ENCODE data around the gene KIRREL3. TPM values are rescaled to one million over a fixed set of nuclear protein-coding genes. Genes with fewer than 3 reads are reported as not detected.
A peak's percentile ranks its signal among the peaks of the same experiment; 100 is the strongest.

KIRREL3 gene
- total RNA-seq, 1 donor from 2014 or later = not detected

DNA sequence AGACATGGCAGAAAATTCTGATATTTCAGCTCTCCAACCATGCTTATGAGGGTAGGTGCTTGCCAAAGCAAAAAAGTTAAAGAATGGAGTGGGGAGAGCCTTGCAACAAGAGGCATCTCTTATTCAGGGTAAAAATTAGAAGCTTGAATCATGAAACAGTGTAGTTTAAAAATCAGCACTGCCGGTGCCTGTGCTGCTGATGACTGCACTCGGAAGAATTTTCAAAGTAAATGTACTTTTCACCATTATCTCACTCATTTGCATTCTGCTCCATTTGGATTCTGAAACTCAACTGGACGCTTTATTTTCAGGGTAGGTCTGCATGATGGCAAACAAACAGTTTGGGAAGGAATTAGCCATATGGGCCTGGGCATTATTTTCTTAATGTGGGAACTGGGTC lies 126.3 kb downstream of the KIRREL3 start:
- DNase-seq (ENCODE audit: low read depth) = no peak
- no peaks in the 10 kb centered on the region for H3K36me3 ChIP-seq (ENCODE audit: control insufficient read depth, insufficient read depth, low read length)
- no peaks in the 10 kb centered on the region for H3K27me3 ChIP-seq (ENCODE audit: control insufficient read depth, insufficient read depth, low read length)
- no peak overlapping the region for H3K4me3 ChIP-seq (ENCODE audit: low read depth, low read length)
- FAIRE-seq = no peak
- TF ChIP-seq, protein P1, sequence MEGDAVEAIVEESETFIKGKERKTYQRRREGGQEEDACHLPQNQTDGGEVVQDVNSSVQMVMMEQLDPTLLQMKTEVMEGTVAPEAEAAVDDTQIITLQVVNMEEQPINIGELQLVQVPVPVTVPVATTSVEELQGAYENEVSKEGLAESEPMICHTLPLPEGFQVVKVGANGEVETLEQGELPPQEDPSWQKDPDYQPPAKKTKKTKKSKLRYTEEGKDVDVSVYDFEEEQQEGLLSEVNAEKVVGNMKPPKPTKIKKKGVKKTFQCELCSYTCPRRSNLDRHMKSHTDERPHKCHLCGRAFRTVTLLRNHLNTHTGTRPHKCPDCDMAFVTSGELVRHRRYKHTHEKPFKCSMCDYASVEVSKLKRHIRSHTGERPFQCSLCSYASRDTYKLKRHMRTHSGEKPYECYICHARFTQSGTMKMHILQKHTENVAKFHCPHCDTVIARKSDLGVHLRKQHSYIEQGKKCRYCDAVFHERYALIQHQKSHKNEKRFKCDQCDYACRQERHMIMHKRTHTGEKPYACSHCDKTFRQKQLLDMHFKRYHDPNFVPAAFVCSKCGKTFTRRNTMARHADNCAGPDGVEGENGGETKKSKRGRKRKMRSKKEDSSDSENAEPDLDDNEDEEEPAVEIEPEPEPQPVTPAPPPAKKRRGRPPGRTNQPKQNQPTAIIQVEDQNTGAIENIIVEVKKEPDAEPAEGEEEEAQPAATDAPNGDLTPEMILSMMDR (IDR thresholded peaks at IDR 0.05; ENCODE audit: insufficient read depth, low read length, severe bottlenecking) = no peak

DNA sequence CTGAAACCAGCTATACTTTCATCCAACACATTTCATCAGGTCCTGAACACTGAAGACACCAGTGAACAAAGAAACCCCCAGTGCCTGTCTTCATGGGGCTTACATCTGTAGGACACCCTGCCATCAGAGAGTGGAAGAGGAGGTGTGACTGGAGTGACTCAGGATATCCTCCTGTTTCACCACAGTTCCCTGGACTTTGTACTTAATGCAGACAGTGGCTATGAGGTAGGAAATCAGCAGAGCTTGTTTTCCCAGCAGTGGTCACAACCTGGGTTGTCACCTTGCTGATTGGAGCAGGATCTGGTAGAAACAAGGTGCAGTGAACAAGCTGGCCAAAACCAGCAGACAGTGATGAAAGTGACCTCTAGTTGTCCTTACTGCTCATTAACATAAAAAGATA lies 128.8 kb downstream of the KIRREL3 start:
- Histone ChIP-seq H3K4me3 (ENCODE audit: low read depth, low read length) (no peak overlapping the region), H3K36me3 (ENCODE audit: control insufficient read depth, insufficient read depth, low read length) (no peaks in the 10 kb centered on the region), H3K27me3 (ENCODE audit: control insufficient read depth, insufficient read depth, low read length) (no peaks in the 10 kb centered on the region)
- FAIRE-seq = peak; percentile 13
- DNase-seq (ENCODE audit: low read depth) = no peak
- TF ChIP-seq, protein P1 (IDR thresholded peaks at IDR 0.05; ENCODE audit: insufficient read depth, low read length, severe bottlenecking) = no peak

DNA sequence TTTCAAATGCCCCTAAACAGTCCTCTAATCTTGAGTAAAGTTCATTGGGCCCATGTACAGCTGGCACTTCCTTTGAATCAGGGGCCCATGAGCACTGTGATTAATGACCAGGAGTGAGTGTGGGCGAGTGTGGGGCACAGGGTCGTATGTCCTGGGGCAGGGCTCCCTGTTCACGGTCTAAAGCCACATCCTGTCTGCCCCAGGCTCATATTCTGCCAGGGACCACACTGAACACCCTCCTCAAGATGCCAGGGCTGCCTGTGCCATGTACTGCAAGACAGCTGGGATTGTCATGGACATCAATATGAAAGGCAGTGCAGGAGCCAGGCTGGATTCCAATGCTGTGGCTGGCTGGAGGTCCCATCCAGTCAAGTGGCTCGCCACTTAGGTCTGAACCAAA lies 130.5 kb downstream of the KIRREL3 start:
- TF ChIP-seq, protein P1 (IDR thresholded peaks at IDR 0.05; ENCODE audit: insufficient read depth, low read length, severe bottlenecking) = no peak
- FAIRE-seq = no peak
- DNase-seq (ENCODE audit: low read depth) = no peak
- no peaks in the 10 kb centered on the region for H3K27me3 ChIP-seq (ENCODE audit: control insufficient read depth, insufficient read depth, low read length)
- no peak overlapping the region for H3K4me3 ChIP-seq (ENCODE audit: low read depth, low read length)
- no peaks in the 10 kb centered on the region for H3K36me3 ChIP-seq (ENCODE audit: control insufficient read depth, insufficient read depth, low read length)

DNA sequence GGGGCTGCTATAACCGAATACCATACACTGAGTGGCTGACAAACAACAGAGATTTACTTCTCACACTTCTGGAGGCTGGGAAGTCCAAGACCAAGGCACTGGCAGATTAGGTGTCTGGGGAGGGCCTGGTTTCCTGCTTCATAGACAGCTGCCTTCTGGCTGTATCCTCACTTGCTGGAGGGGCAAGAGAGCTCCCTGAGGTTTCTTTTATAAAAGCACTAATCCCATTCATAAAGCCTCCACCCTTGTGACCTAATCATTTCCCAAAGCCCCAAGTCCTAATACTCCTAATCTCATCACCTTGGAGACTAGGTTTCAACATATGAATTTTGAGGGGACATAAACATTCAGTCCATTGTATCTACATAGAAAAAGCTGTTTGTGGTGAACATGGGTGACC lies 131.8 kb downstream of the KIRREL3 start:
- DNase-seq (ENCODE audit: low read depth) = no peak
- no peaks in the 10 kb centered on the region for H3K36me3 ChIP-seq (ENCODE audit: control insufficient read depth, insufficient read depth, low read length)
- no peak for FAIRE-seq
- H3K4me3 ChIP-seq (ENCODE audit: low read depth, low read length) = no peak overlapping the region
- TF ChIP-seq, protein P1 (IDR thresholded peaks at IDR 0.05; ENCODE audit: insufficient read depth, low read length, severe bottlenecking) = no peak
- H3K27me3 ChIP-seq (ENCODE audit: control insufficient read depth, insufficient read depth, low read length) = no peaks in the 10 kb centered on the region

DNA sequence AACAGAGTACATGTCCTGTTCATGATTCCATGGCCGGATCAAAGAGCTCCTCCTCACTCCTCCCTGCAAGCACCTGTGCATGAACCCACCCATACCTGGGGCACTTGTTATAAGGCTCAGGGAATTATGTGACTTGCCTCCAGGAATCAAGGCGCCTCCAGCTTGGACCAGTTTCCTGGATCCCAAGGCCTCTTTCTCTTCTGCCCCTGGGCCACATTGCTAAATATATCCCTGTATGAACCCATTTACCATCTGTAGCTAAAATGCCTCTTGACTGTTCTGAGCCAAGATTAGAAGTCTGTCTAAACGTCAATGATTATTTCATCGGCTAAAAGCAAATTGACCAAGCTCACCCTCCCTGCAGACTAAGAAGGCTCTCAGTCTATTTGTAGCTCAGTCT lies 135.6 kb downstream of the KIRREL3 start:
- H3K36me3 ChIP-seq (ENCODE audit: control insufficient read depth, insufficient read depth, low read length) = no peaks in the 10 kb centered on the region
- FAIRE-seq (no peak), DNase-seq (ENCODE audit: low read depth) (no peak)
- no peak overlapping the region for H3K4me3 ChIP-seq (ENCODE audit: low read depth, low read length)
- H3K27me3 ChIP-seq (ENCODE audit: control insufficient read depth, insufficient read depth, low read length) = no peaks in the 10 kb centered on the region
- TF ChIP-seq, protein P1 (IDR thresholded peaks at IDR 0.05; ENCODE audit: insufficient read depth, low read length, severe bottlenecking) = no peak

DNA sequence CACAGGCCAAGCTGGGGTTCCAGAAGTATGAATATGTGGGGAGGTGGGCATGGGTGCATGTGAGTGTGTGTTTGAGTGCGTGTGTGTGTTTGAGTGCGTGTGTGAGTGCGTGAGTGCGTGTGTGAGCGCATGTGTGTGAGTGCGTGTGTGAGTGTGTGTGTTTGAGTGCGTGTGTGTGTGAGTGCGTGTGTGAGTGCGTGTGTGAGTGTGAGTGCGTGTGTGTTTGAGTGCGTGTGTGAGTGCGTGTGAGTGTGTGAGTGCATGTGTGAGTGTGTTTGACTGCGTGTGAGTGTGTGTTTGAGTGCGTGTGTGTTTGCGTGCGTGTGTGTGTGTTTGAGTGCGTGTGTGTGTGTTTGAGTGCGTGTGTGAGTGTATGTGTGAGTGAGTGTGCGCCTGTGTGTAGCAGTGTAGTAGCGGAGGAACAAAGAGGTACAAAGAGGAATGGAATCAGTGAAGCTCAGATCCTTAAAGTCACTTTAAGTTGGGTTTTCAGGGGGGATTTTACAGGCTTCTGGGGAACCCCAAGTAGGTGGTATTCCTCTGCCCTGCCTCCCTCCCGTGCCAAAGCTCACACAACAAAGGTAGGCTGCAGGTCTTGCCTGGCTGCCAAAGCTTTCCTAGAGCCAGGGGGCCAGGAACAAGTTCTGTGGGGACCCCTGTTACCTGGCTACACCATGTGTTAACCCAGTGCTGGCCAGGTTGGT lies 137.1 kb downstream of the KIRREL3 start:
- no peaks in the 10 kb centered on the region for H3K36me3 ChIP-seq (ENCODE audit: control insufficient read depth, insufficient read depth, low read length)
- TF ChIP-seq, protein P1 (IDR thresholded peaks at IDR 0.05; ENCODE audit: insufficient read depth, low read length, severe bottlenecking) = no peak
- no peaks in the 10 kb centered on the region for H3K27me3 ChIP-seq (ENCODE audit: control insufficient read depth, insufficient read depth, low read length)
- no peak overlapping the region for H3K4me3 ChIP-seq (ENCODE audit: low read depth, low read length)
- no peak for FAIRE-seq
- DNase-seq (ENCODE audit: low read depth) = no peak

All from bronchial epithelial cell (primary cell).